DMS 273 treated with DMSO at 0.1 percent for 48 hours (cell line): ENCODE results near the gene GTF2H4.

Experiments used
- DNase-seq: peaks from one replicate; lab custom pipeline; 2025; lab: John Stamatoyannopoulos, UW

GTF2H4 gene

DNA sequence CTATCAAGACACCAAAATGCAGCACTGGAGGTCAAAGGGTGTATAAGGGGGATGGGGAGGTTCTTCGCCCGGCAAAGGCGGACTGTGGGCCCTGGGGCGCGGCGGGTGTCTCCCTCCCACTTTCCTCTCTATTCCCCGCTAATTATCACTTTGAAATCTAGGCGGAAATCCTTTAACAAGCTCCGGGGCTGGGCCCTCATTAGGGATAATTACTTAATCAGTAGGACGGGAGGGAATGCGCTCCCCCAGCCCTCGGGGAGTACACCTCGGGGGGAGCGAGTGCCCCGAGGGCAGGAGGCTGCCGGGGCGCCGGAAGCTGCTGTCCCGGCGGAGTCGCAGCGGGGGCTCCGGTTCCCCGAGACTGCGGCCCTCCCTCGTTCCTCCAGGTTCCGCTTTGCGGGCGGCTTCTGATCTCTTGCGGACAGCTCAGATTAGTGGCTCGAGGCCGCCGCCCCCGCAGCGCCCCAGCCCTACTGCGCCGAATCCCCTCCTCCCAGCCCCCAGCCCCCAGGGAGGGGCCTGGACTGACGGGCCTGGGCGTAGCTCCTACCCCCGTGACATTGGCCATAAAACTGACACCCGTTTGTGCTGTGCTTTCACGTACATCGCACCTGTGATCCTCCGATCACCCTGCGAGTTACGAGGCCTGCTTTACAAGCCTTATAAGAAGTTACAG lies 47.5 kb downstream of the GTF2H4 start:
- no peak for DNase-seq

DNA sequence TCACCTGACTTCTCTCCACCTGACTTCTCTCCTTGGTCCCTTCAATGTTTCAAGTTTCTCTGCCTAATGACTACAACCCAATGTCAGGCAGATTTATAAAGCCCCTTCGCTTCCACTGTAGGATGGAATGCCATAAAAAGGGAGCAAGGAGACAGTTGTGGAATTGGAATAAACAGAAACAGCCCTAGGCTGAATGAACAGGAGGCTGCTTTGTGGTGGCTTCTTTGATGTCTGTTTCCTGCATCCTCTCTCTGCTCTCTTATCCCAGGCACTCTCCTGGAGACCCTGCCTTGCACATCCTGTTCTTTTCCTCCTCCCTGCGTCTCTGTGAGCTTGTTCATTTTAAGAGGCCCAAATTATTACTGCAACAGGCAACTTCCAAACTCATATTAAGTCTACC lies 49.7 kb downstream of the GTF2H4 start:
- no peak for DNase-seq

DNA sequence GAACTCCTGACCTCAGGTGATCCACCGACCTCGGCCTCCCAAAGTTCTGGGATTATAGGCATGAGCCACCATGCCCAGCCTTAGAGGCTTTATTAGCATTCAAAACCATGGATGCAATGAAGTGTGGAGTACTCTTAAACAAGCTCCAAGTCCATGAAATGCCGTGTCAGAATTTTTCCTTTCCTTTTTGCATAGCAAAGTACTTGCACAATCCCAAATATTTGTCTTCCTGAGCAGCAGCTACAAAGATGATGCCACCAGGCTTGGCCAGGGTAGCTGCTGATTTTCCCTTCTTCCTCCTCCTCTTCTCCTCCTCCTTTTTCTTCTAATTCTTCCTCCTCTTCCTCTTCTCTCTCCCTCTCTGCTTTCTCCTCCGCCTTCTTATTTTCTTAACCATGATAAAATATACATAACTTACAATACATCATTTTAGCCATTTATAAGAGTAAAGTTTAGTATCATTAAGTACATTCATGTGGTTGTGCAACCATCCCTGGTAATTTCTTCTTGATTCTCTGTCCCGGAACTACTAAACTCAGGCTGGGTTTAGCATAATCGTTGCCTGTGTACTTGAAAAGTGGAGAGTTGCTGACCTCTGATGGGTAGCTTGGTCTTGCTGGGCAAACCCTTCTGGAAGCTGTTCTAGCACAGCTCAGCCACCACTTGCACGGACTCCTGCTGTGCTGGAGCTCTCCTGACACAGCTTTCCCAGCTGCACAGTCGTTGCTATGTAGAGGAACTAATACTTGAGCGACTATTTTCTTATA lies 53.1 kb downstream of the GTF2H4 start:
- DNase-seq: no peak

DNA sequence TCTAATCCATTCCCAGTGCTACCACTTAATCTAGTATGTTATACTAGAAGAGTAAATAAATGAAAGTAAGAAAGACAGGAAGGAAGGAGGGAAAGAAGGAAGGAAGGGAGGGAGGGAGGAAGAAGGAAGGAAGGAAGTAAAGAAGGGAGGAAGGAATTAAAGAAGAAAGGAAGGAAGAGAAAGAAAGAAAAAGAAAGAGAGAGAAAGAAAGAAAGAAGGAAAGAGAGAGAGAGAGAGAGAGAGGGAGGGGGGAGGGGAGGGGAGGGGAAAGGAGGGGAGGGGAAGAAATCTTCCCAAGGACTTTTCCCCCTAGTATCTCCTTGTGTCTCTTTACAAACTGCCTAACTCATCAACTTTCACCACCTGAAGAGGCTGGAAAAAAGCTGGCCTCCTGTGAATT lies 54.7 kb downstream of the GTF2H4 start:
- no peak for DNase-seq

DNA sequence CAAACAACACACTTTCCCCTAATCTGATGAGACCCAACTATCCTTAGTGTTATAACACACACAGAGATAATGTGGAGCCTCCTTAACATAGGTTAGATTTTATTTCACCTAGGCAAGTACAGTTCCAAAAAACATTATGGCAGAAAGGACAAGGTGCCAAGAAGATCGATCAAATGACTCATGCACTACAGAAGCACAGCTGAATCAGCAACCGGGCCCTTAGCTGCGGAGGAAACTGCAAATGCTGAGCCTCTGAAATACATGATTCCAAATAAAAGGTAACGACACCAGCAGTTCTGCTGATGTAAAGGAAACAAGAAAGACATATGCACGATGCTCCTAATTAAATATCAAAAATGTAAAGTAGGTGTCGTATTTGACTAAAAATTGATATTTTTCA lies 55.6 kb downstream of the GTF2H4 start:
- no peak for DNase-seq
